GM21529 (cell line): Measurements from ENCODE around the gene SLC34A1.
"Not testable (repeated sequence)": the region's sequence is repeated elsewhere in the genome, so short reads cannot be mapped to it uniquely, and the experiment has no call there.

Source experiments
- ATAC-seq: cut with Tn5 transposase; IDR thresholded peaks from one replicate; pipeline ENCODE4 v1.9.1; 2021; ENCODE audit not compliant: unreplicated experiment

The SLC34A1 gene

GRCh38 chr5:177405312-177405711 lies 21.1 kb downstream of the SLC34A1 start:
- ATAC-seq = no peak

DNA sequence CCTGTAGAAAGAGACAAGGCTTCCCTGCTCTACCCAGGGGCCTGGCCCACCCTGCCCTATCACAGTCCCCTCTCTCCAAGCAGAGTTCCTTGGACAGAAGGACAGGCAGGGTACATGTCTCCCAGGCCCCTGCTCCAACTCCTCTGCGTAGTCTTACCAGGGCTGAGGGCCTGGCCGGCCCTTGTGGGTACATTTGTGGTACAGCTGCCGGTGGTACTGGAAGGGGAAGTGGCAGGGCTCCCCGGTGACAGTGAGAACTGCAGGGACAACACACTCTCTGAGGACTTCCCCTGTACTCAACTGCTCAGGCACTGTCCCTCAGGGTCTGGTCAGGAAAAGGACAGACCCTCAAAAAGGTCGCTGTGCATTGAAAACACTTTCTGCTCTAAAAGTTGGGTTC lies 21.6 kb downstream of the SLC34A1 start:
- no peak for ATAC-seq

DNA sequence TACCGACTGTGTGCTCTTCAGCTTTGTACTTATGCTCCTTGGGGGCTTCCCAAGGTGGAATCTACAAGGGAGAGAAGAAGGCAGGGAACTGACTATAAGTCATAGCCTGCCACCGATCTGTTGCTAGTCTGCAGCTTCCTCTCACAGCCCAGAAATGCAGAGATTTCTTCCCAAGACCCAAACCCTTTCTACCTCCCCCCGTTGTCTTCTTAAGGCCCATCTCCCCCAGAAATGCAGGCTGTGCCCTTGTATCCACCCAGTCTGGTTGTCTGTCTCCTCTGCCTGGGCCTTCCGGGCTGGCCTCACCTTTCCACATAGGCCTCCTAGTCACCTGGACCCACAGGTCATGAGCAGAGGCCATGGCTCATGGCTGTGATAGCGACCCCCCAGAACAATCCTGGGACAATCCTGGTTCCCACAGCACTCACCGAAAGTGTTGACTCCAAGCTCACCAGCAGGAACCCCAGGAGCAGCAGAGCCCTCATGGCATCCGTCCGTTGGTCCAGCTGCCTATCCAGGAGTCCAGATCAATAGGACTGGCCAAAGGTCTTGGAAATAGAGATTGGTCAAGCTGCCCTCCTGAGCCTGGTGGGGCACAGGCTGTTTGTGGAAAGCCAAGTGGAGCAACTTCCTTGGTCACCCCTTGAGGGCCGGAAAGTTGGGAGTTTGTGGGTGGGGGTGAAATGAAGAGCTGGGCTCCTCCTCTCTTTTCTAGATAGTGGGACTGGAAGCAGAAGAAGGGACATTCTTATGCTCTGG lies 25.0 kb downstream of the SLC34A1 start, which contains the start of gene F12:
Gene F12, minus strand, starts transcription at position 522 of the 759 bp plus-strand sequence. Its CDS starts 37 bp downstream, at position 485.
- no peak for ATAC-seq

DNA sequence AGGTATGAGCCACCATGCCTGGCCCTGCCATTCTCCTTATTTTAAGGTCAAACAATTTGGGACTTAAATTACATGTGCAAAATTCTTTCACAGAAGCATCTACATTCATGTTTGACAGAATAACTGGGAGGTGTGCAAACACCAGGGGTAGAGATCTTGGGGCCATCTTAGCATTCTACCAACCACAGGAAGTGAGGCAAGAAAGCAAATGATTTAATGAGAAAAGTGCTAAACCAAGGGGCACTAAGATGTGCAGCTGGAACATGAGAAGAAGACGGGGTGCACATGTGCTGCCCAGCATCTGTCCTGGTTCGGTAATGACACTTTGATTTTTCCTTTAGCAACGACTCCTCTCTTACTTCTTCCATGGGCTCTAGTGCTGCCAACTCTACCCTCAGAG lies 26.3 kb downstream of the SLC34A1 start:
- no peak for ATAC-seq

- peak; percentile 84 for ATAC-seq
These were observed 28.5 kb downstream of the SLC34A1 start for GRCh38 chr5:177412603-177413233.

DNA sequence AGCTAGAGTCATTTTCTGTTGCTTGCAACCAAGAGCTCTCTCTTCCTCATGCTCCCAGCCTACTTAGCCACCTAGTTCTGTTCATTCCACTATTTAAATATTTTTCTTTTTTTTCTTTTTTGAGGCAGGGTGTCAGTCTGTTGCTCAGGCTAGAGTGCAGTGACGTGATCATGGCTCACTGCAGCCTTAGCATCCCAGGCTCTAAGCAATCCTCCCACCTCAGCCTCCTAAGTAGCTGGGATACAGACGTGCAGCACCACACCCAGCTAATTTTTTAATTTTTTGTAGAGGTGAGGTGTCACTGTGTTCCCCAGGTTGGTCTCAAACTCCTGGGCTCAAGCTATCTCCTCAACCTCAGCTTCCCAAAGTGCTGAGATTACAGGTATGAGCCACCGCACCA lies 30.2 kb downstream of the SLC34A1 start:
- ATAC-seq = no peak

GRCh38 chr5:177417081-177417480 lies 32.8 kb downstream of the SLC34A1 start:
- not testable (repeated sequence) for ATAC-seq

DNA sequence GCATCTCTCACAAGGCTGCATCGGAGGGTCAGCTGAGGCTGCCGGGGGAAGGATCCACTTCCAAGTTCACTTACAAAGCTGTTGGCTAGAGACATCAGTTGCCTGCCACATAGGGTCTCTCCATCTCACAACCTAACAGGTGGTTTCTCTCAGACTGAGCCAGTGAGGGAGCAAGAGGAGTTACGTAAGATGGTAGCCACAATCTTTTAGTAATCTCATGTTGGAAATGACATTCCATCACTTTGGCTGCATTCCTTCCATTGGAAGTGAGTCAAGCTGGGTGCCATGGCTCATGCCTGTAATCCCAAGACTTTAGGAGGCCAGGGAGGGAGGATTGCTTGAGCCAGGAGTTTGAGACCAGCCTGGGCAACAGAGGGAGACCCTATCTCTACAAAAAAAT lies 34.8 kb downstream of the SLC34A1 start:
- no peak for ATAC-seq

DNA sequence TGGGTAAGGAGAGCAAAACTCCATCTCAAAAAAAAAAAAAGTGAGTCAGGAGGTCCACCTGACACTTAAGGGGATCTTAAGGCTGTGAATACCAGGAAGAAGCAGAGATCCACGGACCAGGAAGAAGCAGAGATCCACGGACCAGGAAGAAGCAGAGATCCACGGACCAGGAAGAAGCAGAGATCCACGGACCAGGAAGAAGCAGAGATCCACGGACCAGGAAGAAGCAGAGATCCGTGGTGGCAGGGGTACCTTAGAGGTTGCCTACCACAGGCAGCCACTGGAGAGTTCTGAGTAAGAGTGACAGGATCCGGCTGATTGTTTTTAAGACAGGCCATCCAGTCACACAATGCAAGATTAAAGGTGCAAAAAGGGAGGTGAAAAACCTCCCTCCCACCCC lies 36.2 kb downstream of the SLC34A1 start:
- ATAC-seq = not testable (repeated sequence)

GRCh38 chr5:177421062-177421798 lies 37.0 kb downstream of the SLC34A1 start:
- no peak for ATAC-seq

DNA sequence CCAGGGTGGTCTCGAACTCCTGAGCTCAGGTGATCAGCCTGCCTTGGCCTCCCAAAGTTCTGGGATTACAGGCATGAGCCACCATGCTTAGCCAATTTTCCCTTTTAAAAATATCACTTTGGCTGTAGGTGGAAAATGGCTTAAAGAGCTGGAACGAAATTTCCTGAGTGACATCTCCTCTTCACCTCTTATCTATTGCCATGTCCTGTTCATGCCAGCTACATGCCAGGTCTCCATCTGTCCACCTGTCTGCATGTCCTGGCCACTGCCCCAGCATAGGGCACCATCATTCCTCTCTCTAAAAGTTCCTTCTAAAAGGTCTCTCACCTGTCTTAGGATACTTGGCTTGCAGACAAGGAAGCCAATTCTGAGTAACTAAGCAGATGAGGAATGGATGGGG lies 39.4 kb downstream of the SLC34A1 start:
- no peak for ATAC-seq

- ATAC-seq = no peak
These were observed 41.1 kb downstream of the SLC34A1 start for GRCh38 chr5:177425196-177425800.

DNA sequence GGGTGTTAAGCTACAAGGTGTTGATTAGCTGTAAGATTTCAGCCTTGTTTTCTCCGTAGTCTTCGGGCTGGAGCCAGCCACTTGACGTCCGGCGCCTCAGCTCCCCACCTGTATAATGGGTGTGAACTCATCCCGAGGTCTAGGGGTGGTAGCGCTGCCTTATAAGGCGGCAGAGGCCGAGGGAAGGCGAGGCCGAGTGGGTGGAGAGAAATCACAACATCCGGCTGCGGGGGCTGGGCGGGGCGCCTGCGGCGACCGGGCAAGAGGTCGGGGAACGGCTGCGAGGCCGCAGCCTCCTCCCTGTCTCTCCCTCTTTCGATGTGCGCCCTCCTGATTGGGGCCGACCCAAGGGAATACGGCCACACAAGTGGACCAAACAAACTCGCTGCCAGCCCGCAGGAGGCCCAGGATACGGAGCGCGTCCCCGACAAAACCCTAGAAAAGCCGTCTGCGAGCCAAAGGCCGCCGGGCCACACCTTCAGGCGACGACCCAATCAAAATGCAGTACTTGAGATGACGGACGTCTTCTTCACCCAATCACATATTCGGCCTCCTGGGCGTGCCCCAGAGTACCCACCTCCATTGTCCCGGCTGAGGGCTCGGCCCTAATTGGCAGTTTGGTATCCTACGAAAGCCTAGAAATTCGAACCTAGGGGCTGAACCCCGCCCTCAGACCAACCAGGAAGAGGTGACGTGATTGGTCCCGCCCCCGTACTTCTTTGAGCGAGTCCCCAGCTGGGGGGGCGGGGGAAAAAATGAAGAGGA lies 41.7 kb downstream of the SLC34A1 start:
- peak; percentile 76 for ATAC-seq

DNA sequence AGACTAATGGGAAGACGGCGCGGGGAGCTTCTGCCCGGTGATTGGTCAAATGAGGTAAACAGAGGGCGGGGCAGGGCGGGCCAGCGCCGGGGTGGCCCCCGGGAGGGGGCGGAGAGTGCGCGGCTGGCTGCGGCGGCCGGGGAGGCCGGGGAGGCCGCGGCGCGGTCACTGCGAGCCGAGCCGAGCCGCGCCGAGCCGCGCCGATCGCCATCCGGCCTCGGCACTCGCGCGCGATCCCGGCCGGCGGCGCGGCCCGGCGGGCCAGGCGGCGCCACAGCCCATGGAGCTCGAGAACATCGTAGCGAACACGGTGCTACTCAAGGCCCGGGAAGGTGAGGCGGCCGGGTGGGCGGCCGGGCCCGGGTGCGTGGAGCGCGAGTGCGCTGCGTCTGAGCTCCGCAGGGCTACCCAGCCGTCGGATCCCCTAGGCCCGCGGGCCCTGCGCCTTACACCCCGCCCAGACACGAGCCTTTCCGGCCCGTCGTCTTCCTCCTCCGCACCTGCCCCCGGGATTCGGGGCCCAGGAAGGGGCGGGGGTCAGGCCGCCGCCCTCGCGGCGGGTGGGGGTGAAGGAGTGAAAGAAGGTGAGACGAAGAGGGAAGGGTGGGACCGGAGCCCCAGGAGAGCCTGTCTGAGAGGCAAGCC lies 42.5 kb downstream of the SLC34A1 start, which contains the start of gene GRK6:
Gene GRK6, plus strand, starts transcription at position 111 of the 645 bp plus-strand sequence. Its CDS starts 170 bp downstream, at position 281.
- peak; percentile 8 for ATAC-seq

- no peak for ATAC-seq
These were observed 43.1 kb downstream of the SLC34A1 start for GRCh38 chr5:177427211-177427822.

- no peak for ATAC-seq
These were observed 43.8 kb downstream of the SLC34A1 start for GRCh38 chr5:177427919-177428573.

DNA sequence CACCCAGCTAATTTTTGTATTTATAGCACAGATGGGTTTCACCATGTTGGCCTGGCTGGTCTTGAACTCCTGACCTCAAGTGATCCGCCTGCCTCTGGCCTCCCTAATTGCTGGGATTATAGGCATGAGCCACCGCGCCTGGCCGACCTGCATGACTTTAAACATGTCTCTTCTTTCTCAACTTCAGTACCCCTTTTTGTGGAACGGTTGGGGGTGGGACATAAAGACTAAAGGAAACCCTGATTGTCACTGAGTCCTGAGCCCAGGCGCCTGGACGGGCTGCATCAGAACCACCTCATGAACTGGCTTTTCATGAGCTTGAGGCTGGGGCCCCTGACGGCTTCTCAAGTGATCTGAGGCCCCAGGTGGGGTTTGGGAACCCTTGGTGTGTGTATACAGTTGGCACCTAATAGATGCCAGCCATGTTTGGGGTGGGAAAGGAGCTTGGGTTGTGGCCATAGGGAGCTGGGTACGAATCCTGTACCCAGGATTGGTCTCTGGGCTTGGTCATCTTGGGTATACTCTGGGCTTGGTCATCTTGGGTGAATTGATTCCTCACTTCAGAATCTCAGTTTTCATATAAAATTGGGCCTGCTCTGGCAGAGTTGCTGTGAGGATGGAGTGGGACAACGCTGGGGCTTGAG lies 44.5 kb downstream of the SLC34A1 start:
- ATAC-seq = no peak

GRCh38 chr5:177429248-177430040 lies 45.2 kb downstream of the SLC34A1 start:
- ATAC-seq = no peak
